Measurements from ENCODE around the gene PIGQ. TPM values are rescaled to one million over a fixed set of nuclear protein-coding genes. Genes with fewer than 3 reads are reported as not detected.

Gene PIGQ
- total and polyA plus RNA-seq, 11 donors: 16.4 to 39.5 (median 22.0) TPM

DNA sequence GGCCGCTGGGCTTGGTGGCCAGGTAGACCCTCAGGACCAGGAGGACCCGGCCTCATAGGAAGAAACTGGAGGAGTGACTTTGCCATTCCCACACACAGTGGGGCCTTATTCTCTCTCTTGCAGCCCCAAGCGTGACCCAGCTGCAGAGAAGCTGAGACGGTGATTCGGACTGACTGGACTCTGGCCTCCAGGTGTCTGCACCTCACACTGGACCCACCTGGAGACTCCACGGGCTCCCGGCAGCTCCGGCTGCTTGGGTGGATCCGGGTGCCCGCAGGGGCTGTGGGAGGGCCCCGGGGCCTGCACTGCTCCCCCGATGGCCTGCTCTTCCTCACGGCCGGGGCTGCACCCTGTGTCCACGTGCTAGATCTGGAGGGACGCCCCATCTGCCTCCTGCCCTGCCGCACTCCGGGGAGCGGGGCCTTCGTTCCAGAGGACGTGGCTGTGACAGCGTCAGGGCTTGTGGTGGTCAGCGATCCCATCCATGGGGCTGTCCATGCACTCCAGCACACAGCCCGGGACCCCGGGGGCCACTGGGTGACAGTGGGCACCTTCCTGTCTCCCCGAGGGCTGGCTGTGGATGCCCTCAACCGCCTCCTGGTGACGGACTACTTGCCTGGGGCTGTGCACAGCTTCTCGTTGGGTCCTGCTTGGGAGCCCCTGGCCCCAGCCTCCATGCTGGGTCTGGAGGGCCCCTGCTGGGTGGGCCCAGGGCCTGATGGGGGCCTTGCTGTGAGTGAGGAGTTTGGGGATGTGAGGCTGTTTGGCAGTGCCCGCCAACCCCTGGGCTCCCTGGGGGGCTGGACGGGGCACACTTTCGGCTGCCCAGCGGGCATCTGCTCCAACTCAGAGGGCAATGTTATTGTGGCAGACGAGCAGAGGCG lies 2.2 kb upstream of the PIGQ start:
- DNase-seq: no peak
- H3K27ac ChIP-seq: peak overlapping the region in 10 of 12 donors; percentile 5 to 75 (median 64)
- peaks cover 0 to 19% (median 0%) of the 10 kb centered on the region in 9 donors for H3K27me3 ChIP-seq
- no peaks in the 10 kb centered on the region for H3K9me3 ChIP-seq
- H3K4me1 ChIP-seq: peaks cover 0 to 46% (median 39%) of the 10 kb centered on the region in 12 donors
- H3K4me3 ChIP-seq: peak overlapping the region in 10 of 12 donors; percentile 39 to 58 (median 45)
- no peaks in the 10 kb centered on the region for H3K36me3 ChIP-seq
- ATAC-seq: no peak
- TF ChIP-seq POLR2A (IDR thresholded peaks at IDR 0.05): no peak
- intact Hi-C loops (cut with DNase I): no loop called here
- WGBS, 4 donors: 91 to 93% (median 92%) methylated on average over 16 to 35 of the region's 35 CpGs

DNA sequence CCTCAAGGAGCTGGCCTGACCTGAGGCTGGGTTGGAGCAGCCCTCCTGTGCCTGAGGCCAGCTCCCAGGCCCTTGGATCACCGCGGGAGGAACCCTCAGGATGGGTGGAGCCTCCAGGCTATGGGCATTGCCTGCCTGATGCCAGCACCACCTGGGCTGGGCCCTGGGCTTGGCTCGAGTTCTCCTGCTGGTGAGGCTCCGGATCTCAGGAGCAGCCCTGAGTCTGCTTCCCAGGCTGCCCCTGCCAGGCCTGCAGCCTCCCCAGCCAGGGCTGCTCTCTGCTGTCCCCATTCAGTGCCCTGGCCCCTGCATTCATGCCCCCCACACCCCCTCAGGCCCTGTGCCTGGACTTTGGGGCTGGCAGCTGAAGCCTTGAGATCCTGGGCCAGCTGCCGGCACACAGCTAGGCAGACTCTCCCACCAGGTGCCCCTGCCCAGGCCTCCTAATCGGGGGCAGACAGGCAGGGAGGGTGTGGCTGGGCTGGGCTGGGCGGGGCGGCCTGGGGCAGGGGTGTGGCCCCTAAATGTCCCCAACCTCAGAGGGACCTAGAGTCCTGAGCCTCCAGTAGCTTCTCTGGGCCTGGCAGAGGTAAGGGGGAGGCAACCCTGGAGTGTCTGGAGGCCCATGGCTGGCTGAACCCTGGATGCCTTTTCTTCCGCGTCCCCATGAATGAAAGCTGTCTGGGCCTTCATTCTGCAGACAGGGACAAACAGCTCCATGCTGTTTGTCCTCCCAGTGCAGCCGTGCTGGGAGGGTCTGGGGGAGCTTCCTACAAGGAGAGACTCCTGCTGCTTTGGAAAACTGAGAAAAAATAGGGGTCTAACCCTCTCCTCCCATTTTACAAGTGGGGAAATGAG lies 1.1 kb upstream of the PIGQ start:
- intact Hi-C loops (cut with DNase I): loop anchor here in 1 of 10 donors (1.0 kb wide), 1 partner anchor 41 kb away; the partner anchor contains the start of gene CAPN15
- no peaks in the 10 kb centered on the region for H3K9me3 ChIP-seq
- TF ChIP-seq, protein P1, sequence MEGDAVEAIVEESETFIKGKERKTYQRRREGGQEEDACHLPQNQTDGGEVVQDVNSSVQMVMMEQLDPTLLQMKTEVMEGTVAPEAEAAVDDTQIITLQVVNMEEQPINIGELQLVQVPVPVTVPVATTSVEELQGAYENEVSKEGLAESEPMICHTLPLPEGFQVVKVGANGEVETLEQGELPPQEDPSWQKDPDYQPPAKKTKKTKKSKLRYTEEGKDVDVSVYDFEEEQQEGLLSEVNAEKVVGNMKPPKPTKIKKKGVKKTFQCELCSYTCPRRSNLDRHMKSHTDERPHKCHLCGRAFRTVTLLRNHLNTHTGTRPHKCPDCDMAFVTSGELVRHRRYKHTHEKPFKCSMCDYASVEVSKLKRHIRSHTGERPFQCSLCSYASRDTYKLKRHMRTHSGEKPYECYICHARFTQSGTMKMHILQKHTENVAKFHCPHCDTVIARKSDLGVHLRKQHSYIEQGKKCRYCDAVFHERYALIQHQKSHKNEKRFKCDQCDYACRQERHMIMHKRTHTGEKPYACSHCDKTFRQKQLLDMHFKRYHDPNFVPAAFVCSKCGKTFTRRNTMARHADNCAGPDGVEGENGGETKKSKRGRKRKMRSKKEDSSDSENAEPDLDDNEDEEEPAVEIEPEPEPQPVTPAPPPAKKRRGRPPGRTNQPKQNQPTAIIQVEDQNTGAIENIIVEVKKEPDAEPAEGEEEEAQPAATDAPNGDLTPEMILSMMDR (IDR thresholded peaks at IDR 0.05): no peak
- no peak for TF ChIP-seq POLR2A (IDR thresholded peaks at IDR 0.05)
- H3K4me3 ChIP-seq: peak overlapping the region in 10 of 12 donors; percentile 68 to 98 (median 84)
- H3K36me3 ChIP-seq: peaks cover 0 to under 1% (median 0%) of the 10 kb centered on the region in 9 donors
- no peak for ATAC-seq
- H3K4me1 ChIP-seq: peaks cover 0 to 46% (median 39%) of the 10 kb centered on the region in 12 donors
- peak overlapping the region in 6 of 12 donors; percentile 74 to 90 (median 82) for H3K27ac ChIP-seq
- WGBS, 4 donors: 75 to 82% (median 79%) methylated on average over 7 to 11 of the region's 11 CpGs
- H3K27me3 ChIP-seq: peaks cover 0 to 11% (median 0%) of the 10 kb centered on the region in 9 donors
- no peak for DNase-seq

DNA sequence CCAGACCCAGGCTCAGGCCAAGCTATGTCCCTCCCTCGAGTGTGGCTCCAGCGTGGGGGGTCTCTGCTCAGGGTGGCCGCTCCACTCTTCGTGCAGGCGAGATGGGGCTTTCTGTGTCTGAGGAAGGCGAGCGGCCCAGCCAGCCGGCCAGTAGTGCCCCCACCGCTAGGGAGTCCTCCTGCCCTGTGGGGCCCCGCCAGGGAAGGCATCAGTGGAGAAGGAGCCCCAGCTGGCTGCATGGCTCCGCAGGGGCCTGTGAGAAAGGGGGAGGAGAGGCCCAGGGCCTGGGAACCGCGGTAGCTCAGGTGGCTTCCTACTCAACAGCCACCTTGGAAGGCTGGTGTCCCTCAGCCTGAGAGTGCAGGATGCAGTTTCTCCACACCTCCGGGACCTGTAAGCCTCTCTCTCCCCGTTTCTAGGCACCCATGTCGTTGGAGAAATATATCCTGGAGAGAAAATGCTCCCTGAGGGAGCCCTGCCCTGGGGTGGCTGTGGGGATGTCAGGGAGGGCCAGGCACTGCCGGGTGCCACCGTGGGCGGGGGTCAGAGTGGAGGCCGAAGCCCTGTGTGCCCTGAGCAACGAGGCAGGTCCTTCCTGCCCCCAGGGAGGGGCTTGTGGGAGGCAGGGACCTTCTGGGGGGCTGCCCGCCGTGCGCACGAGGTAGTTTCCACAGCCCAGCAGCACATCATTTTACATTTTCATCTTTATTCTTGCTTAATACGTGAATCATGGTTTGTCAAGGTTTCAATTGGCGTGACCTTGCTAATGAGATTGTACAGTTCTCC lies 3.3 kb downstream of the PIGQ start:
- DNase-seq (no peak), ATAC-seq (no peak)
- 81 to 89% (median 85%) methylated on average over 22 to 27 of the region's 27 CpGs for WGBS, 4 donors
- no peaks in the 10 kb centered on the region for H3K9me3 ChIP-seq
- peaks cover 0 to 21% (median 17%) of the 10 kb centered on the region in 12 donors for H3K4me1 ChIP-seq
- peaks cover 0 to 23% (median 17%) of the 10 kb centered on the region in 9 donors for H3K36me3 ChIP-seq
- intact Hi-C loops (cut with DNase I): no loop called here
- H3K27me3 ChIP-seq: no peaks in the 10 kb centered on the region
- no peak overlapping the region for H3K27ac ChIP-seq
- H3K4me3 ChIP-seq: no peak overlapping the region
- TF ChIP-seq POLR2A (IDR thresholded peaks at IDR 0.05): no peak
- TF ChIP-seq, protein P1 (IDR thresholded peaks at IDR 0.05): no peak

All from heart left ventricle (tissue), 16 donors.